ENCODE data around the gene CHRFAM7A. TPM values are rescaled to one million over a fixed set of nuclear protein-coding genes. Genes with fewer than 3 reads are reported as not detected.
"Not testable (repeated sequence)": the region's sequence is repeated elsewhere in the genome, so short reads cannot be mapped to it uniquely, and the experiment has no call there.

Gene CHRFAM7A
- polyA plus RNA-seq (2013, experiment 1 of 2): 0.58 TPM
- 0.43 TPM for polyA plus RNA-seq (2013, experiment 2 of 2)

- not testable (repeated sequence) for H2BK5ac ChIP-seq (ENCODE audit: low read length); H4K8ac ChIP-seq (ENCODE audit: low read depth, low read length); H3K4me1 ChIP-seq (ENCODE audit: control insufficient read depth, low read depth, low read length); H3K4me3 ChIP-seq (ENCODE audit: low read length); H3K79me1 ChIP-seq (ENCODE audit: low read length); H2AK5ac ChIP-seq (ENCODE audit: low read length); H3K18ac ChIP-seq (ENCODE audit: low read length); H3K56ac ChIP-seq (ENCODE audit: low read length); DNase-seq; H3K27ac ChIP-seq (ENCODE audit: low read depth, low read length); H3K79me2 ChIP-seq (ENCODE audit: control insufficient read depth, insufficient read depth, low read length); H3K27me3 ChIP-seq (ENCODE audit: insufficient read depth, low read length, poor library complexity); H3K9ac ChIP-seq (ENCODE audit: low read length); H3K4me2 ChIP-seq (ENCODE audit: low read length); H2BK15ac ChIP-seq (replicated peaks; ENCODE audit: low read depth); H2BK120ac ChIP-seq (ENCODE audit: low read depth, low read length); H3K23ac ChIP-seq (ENCODE audit: low read length); H3K36me3 ChIP-seq (ENCODE audit: control insufficient read depth, insufficient read depth, low read length); H3K4ac ChIP-seq (ENCODE audit: low read depth, low read length); H4K5ac ChIP-seq (ENCODE audit: low read length)
- WGBS (ENCODE audit: extremely low coverage, insufficient coverage, low lambda C conversion rate): no CpG with 5 or more reads among the region's 74 CpGs
These were observed at the start of gene CHRFAM7A for GRCh38 chr15:30392766-30393663. CHRFAM7A (minus strand) TSS chr15:30393540; CDS start chr15:30383351, 10,189 bp downstream.

GRCh38 chr15:30438348-30438747 is 45.0 kb upstream of the CHRFAM7A start:
- not testable (repeated sequence) for H2AK5ac ChIP-seq (ENCODE audit: low read length); H3K4ac ChIP-seq (ENCODE audit: low read depth, low read length); H3K9ac ChIP-seq (ENCODE audit: low read length); H3K4me2 ChIP-seq (ENCODE audit: low read length); H3K27ac ChIP-seq (ENCODE audit: low read depth, low read length); H3K79me2 ChIP-seq (ENCODE audit: control insufficient read depth, insufficient read depth, low read length); H4K8ac ChIP-seq (ENCODE audit: low read depth, low read length); DNase-seq; H2BK15ac ChIP-seq (replicated peaks; ENCODE audit: low read depth); H2BK5ac ChIP-seq (ENCODE audit: low read length); H3K79me1 ChIP-seq (ENCODE audit: low read length); H3K27me3 ChIP-seq (ENCODE audit: insufficient read depth, low read length, poor library complexity); H3K4me3 ChIP-seq (ENCODE audit: low read length); H3K4me1 ChIP-seq (ENCODE audit: control insufficient read depth, low read depth, low read length); H3K36me3 ChIP-seq (ENCODE audit: control insufficient read depth, insufficient read depth, low read length); H3K18ac ChIP-seq (ENCODE audit: low read length); H2BK120ac ChIP-seq (ENCODE audit: low read depth, low read length); H3K23ac ChIP-seq (ENCODE audit: low read length); H4K5ac ChIP-seq (ENCODE audit: low read length); H3K56ac ChIP-seq (ENCODE audit: low read length)
- no CpG with 5 or more reads among the region's 3 CpGs for WGBS (ENCODE audit: extremely low coverage, insufficient coverage, low lambda C conversion rate)

GRCh38 chr15:30435878-30436277 is 42.5 kb upstream of the CHRFAM7A start:
- H3K4ac ChIP-seq (ENCODE audit: low read depth, low read length); H3K79me1 ChIP-seq (ENCODE audit: low read length); H3K4me2 ChIP-seq (ENCODE audit: low read length); H3K9ac ChIP-seq (ENCODE audit: low read length); H2AK5ac ChIP-seq (ENCODE audit: low read length); H2BK5ac ChIP-seq (ENCODE audit: low read length); H3K36me3 ChIP-seq (ENCODE audit: control insufficient read depth, insufficient read depth, low read length); H2BK120ac ChIP-seq (ENCODE audit: low read depth, low read length); H3K27ac ChIP-seq (ENCODE audit: low read depth, low read length); DNase-seq; H2BK15ac ChIP-seq (replicated peaks; ENCODE audit: low read depth); H4K5ac ChIP-seq (ENCODE audit: low read length); H3K56ac ChIP-seq (ENCODE audit: low read length); H3K79me2 ChIP-seq (ENCODE audit: control insufficient read depth, insufficient read depth, low read length); H3K4me3 ChIP-seq (ENCODE audit: low read length); H3K18ac ChIP-seq (ENCODE audit: low read length); H3K4me1 ChIP-seq (ENCODE audit: control insufficient read depth, low read depth, low read length); H4K8ac ChIP-seq (ENCODE audit: low read depth, low read length); H3K23ac ChIP-seq (ENCODE audit: low read length); H3K27me3 ChIP-seq (ENCODE audit: insufficient read depth, low read length, poor library complexity): not testable (repeated sequence)
- WGBS (ENCODE audit: extremely low coverage, insufficient coverage, low lambda C conversion rate): no CpG with 5 or more reads among the region's 5 CpGs

- not testable (repeated sequence) for H3K4ac ChIP-seq (ENCODE audit: low read depth, low read length); H3K9ac ChIP-seq (ENCODE audit: low read length); H2BK5ac ChIP-seq (ENCODE audit: low read length); H3K56ac ChIP-seq (ENCODE audit: low read length); H3K27me3 ChIP-seq (ENCODE audit: insufficient read depth, low read length, poor library complexity); H4K8ac ChIP-seq (ENCODE audit: low read depth, low read length); H3K4me1 ChIP-seq (ENCODE audit: control insufficient read depth, low read depth, low read length); H3K4me3 ChIP-seq (ENCODE audit: low read length); H2BK15ac ChIP-seq (replicated peaks; ENCODE audit: low read depth); H2BK120ac ChIP-seq (ENCODE audit: low read depth, low read length); H3K23ac ChIP-seq (ENCODE audit: low read length); H3K36me3 ChIP-seq (ENCODE audit: control insufficient read depth, insufficient read depth, low read length); H3K79me1 ChIP-seq (ENCODE audit: low read length); H3K4me2 ChIP-seq (ENCODE audit: low read length); H2AK5ac ChIP-seq (ENCODE audit: low read length); H3K27ac ChIP-seq (ENCODE audit: low read depth, low read length); H4K5ac ChIP-seq (ENCODE audit: low read length); H3K18ac ChIP-seq (ENCODE audit: low read length); H3K79me2 ChIP-seq (ENCODE audit: control insufficient read depth, insufficient read depth, low read length); DNase-seq
- WGBS (ENCODE audit: extremely low coverage, insufficient coverage, low lambda C conversion rate): no CpG with 5 or more reads among the region's 6 CpGs
These were observed 27.4 kb upstream of the CHRFAM7A start for GRCh38 chr15:30420723-30421122.

DNA sequence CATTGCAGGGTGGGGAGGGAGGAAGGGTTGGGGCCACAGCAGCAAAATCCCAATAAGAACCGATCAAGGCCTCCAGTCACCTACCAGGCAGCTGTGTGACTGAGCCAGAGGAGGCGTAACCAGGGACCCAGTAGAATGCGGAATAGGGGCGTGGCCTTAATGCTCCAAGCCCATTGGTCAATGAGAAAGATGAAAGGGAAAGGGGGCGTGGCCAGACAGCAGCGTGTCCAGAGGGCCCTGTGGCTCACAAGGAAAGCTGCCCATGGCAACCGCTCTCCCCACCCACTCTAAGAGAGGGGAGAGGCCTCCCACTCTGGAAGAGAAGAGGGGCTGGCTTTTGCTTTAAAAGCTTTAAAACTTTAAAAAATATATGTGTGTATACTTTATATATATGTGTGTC is 20.8 kb upstream of the CHRFAM7A start, which contains the start of gene GOLGA8R:
TSS of gene GOLGA8R (minus strand) at position 101 of the 400 bp plus-strand sequence. CDS start at position 3, 98 bp downstream.
- H3K18ac ChIP-seq (ENCODE audit: low read length); H3K4me1 ChIP-seq (ENCODE audit: control insufficient read depth, low read depth, low read length); H3K9ac ChIP-seq (ENCODE audit: low read length); H2AK5ac ChIP-seq (ENCODE audit: low read length); H3K79me2 ChIP-seq (ENCODE audit: control insufficient read depth, insufficient read depth, low read length); H4K8ac ChIP-seq (ENCODE audit: low read depth, low read length); H3K79me1 ChIP-seq (ENCODE audit: low read length); H2BK120ac ChIP-seq (ENCODE audit: low read depth, low read length); H3K36me3 ChIP-seq (ENCODE audit: control insufficient read depth, insufficient read depth, low read length); H3K27ac ChIP-seq (ENCODE audit: low read depth, low read length); DNase-seq; H2BK5ac ChIP-seq (ENCODE audit: low read length); H3K4me2 ChIP-seq (ENCODE audit: low read length); H3K4me3 ChIP-seq (ENCODE audit: low read length); H3K4ac ChIP-seq (ENCODE audit: low read depth, low read length); H4K5ac ChIP-seq (ENCODE audit: low read length); H3K23ac ChIP-seq (ENCODE audit: low read length); H3K27me3 ChIP-seq (ENCODE audit: insufficient read depth, low read length, poor library complexity); H3K56ac ChIP-seq (ENCODE audit: low read length); H2BK15ac ChIP-seq (replicated peaks; ENCODE audit: low read depth): not testable (repeated sequence)
- WGBS (ENCODE audit: extremely low coverage, insufficient coverage, low lambda C conversion rate): no CpG with 5 or more reads among the region's 7 CpGs

Data from mesendoderm (in vitro differentiated cells).